Hematopoietic multipotent progenitor cell treated with erythropoietin and hydrocortisone succinate and interleukin-3 and kit ligand, for 8 days (in vitro differentiated cells): ENCODE measurements around the gene CRISP3.
"Not testable (repeated sequence)": the region's sequence is repeated elsewhere in the genome, so short reads cannot be mapped to it uniquely, and the experiment has no call there.

ENCODE experiments used
- DNase-seq: peaks from one replicate; pipeline ENCODE4 v3.0.0-alpha.2; 2015

CRISP3 gene

GRCh38 chr6:49744259-49744658 lies at the start of gene CRISP3:
CRISP3 (minus strand) TSS chr6:49744388; CDS start chr6:49744367, 21 bp downstream.
- DNase-seq = no peak

- no peak for DNase-seq
Measured at GRCh38 chr6:49790341-49790740, 46.2 kb upstream of the CRISP3 start.

- DNase-seq = no peak
Measured at GRCh38 chr6:49787176-49787575, 43.0 kb upstream of the CRISP3 start, which contains the start of gene PGK2. PGK2 (minus strand) TSS chr6:49787285; CDS start chr6:49787187, 98 bp downstream.

- DNase-seq = no peak
Measured at GRCh38 chr6:49784272-49784671, 40.1 kb upstream of the CRISP3 start.

- DNase-seq = peak; percentile 91
Measured at GRCh38 chr6:49782725-49783124, 38.5 kb upstream of the CRISP3 start.

GRCh38 chr6:49782293-49782692 lies 38.1 kb upstream of the CRISP3 start:
- peak; percentile 94 for DNase-seq

- no peak for DNase-seq
Measured at GRCh38 chr6:49776444-49776843, 32.3 kb upstream of the CRISP3 start.

- no peak for DNase-seq
Measured at GRCh38 chr6:49775043-49775442, 30.9 kb upstream of the CRISP3 start.

- peak; percentile 57 for DNase-seq
Measured at GRCh38 chr6:49772285-49772684, 28.1 kb upstream of the CRISP3 start.

- DNase-seq = no peak
Measured at GRCh38 chr6:49766762-49767161, 22.6 kb upstream of the CRISP3 start.

- DNase-seq = no peak
Measured at GRCh38 chr6:49764571-49765236, 20.5 kb upstream of the CRISP3 start.

- DNase-seq = peak; percentile 59
Measured at GRCh38 chr6:49743429-49743828, 759 bp downstream of the CRISP3 start.

GRCh38 chr6:49739423-49739822 lies 4.8 kb downstream of the CRISP3 start:
- no peak for DNase-seq

GRCh38 chr6:49736017-49736508 lies 8.1 kb downstream of the CRISP3 start:
- peak; percentile 96 for DNase-seq

- no peak for DNase-seq
Measured at GRCh38 chr6:49733680-49734079, 10.5 kb downstream of the CRISP3 start.

- peak; percentile 77 for DNase-seq
Measured at GRCh38 chr6:49732781-49733180, 11.4 kb downstream of the CRISP3 start.

GRCh38 chr6:49730251-49730650 lies 13.9 kb downstream of the CRISP3 start:
- no peak for DNase-seq

- DNase-seq = not testable (repeated sequence)
Measured at GRCh38 chr6:49723917-49724316, 20.3 kb downstream of the CRISP3 start.

- peak; percentile 58 for DNase-seq
Measured at GRCh38 chr6:49721297-49721696, 22.9 kb downstream of the CRISP3 start.

GRCh38 chr6:49720372-49720771 lies 23.8 kb downstream of the CRISP3 start:
- DNase-seq = no peak

- no peak for DNase-seq
Measured at GRCh38 chr6:49713346-49713745, 30.8 kb downstream of the CRISP3 start, which contains the start of gene CRISP2. CRISP2 (minus strand) TSS chr6:49713543; CDS start chr6:49709196, 4,347 bp downstream.

- peak; percentile 85 for DNase-seq
Measured at GRCh38 chr6:49698478-49698877, 45.7 kb downstream of the CRISP3 start.

- DNase-seq = no peak
Measured at GRCh38 chr6:49693512-49693911, 50.7 kb downstream of the CRISP3 start.

- DNase-seq = no peak
Measured at GRCh38 chr6:49692534-49692933, 51.7 kb downstream of the CRISP3 start.
